ENCODE data around the gene ARHGEF33.

DNA sequence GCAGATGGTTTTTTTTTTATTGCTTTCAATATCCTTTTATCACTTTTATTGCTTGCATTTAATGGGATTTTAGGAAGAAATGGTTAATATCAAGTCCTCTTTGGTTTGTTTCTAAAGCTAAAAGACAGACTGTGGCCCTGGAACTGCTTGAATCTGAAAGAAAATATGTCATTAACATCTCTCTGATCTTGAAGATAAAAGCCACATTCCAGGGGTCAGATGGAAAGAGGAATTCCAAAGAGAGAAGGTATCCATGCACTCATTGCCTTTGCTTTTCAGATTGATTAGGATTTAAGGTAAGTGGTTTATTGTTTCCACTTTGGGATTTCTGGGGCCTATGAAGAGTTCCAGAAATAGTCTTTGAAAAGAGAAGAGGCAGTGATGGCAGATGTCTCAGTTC, 54.1 kb downstream of the ARHGEF33 start:
- TF ChIP-seq SMC3 (conservative IDR thresholded peaks at IDR 0.05; ENCODE audit: poor library complexity): no peak
- TF ChIP-seq, protein P1, sequence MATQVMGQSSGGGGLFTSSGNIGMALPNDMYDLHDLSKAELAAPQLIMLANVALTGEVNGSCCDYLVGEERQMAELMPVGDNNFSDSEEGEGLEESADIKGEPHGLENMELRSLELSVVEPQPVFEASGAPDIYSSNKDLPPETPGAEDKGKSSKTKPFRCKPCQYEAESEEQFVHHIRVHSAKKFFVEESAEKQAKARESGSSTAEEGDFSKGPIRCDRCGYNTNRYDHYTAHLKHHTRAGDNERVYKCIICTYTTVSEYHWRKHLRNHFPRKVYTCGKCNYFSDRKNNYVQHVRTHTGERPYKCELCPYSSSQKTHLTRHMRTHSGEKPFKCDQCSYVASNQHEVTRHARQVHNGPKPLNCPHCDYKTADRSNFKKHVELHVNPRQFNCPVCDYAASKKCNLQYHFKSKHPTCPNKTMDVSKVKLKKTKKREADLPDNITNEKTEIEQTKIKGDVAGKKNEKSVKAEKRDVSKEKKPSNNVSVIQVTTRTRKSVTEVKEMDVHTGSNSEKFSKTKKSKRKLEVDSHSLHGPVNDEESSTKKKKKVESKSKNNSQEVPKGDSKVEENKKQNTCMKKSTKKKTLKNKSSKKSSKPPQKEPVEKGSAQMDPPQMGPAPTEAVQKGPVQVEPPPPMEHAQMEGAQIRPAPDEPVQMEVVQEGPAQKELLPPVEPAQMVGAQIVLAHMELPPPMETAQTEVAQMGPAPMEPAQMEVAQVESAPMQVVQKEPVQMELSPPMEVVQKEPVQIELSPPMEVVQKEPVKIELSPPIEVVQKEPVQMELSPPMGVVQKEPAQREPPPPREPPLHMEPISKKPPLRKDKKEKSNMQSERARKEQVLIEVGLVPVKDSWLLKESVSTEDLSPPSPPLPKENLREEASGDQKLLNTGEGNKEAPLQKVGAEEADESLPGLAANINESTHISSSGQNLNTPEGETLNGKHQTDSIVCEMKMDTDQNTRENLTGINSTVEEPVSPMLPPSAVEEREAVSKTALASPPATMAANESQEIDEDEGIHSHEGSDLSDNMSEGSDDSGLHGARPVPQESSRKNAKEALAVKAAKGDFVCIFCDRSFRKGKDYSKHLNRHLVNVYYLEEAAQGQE (IDR thresholded peaks at IDR 0.05; ENCODE audit: borderline replicate concordance): no peak
- TF ChIP-seq, protein P2, sequence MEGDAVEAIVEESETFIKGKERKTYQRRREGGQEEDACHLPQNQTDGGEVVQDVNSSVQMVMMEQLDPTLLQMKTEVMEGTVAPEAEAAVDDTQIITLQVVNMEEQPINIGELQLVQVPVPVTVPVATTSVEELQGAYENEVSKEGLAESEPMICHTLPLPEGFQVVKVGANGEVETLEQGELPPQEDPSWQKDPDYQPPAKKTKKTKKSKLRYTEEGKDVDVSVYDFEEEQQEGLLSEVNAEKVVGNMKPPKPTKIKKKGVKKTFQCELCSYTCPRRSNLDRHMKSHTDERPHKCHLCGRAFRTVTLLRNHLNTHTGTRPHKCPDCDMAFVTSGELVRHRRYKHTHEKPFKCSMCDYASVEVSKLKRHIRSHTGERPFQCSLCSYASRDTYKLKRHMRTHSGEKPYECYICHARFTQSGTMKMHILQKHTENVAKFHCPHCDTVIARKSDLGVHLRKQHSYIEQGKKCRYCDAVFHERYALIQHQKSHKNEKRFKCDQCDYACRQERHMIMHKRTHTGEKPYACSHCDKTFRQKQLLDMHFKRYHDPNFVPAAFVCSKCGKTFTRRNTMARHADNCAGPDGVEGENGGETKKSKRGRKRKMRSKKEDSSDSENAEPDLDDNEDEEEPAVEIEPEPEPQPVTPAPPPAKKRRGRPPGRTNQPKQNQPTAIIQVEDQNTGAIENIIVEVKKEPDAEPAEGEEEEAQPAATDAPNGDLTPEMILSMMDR (IDR thresholded peaks at IDR 0.05; ENCODE audit: poor library complexity, severe bottlenecking): no peak
- TF ChIP-seq POLR2AphosphoS5 (IDR thresholded peaks at IDR 0.05): no peak
- TF ChIP-seq EZH2 (IDR thresholded peaks at IDR 0.05; ENCODE audit: borderline replicate concordance, insufficient read depth, low read length, poor library complexity, severe bottlenecking): no peak
- TF ChIP-seq MXI1 (conservative IDR thresholded peaks at IDR 0.05; ENCODE audit: poor library complexity, severe bottlenecking): no peak
